Kidney glomerular epithelial cell (primary cell): ENCODE results near the gene ZFP36L1.
A peak's percentile ranks its signal among the peaks of the same experiment; 100 is the strongest.

Source experiments
- DNase-seq: peaks from one replicate; lab custom pipeline; 2025; lab: John Stamatoyannopoulos, UW

ZFP36L1 gene

GRCh38 chr14:68795597-68796417 is 2.9 kb upstream of the ZFP36L1 start:
- DNase-seq = peak; percentile 62

- DNase-seq = peak; percentile 52
These were observed 2.2 kb upstream of the ZFP36L1 start for GRCh38 chr14:68794851-68795596.

DNA sequence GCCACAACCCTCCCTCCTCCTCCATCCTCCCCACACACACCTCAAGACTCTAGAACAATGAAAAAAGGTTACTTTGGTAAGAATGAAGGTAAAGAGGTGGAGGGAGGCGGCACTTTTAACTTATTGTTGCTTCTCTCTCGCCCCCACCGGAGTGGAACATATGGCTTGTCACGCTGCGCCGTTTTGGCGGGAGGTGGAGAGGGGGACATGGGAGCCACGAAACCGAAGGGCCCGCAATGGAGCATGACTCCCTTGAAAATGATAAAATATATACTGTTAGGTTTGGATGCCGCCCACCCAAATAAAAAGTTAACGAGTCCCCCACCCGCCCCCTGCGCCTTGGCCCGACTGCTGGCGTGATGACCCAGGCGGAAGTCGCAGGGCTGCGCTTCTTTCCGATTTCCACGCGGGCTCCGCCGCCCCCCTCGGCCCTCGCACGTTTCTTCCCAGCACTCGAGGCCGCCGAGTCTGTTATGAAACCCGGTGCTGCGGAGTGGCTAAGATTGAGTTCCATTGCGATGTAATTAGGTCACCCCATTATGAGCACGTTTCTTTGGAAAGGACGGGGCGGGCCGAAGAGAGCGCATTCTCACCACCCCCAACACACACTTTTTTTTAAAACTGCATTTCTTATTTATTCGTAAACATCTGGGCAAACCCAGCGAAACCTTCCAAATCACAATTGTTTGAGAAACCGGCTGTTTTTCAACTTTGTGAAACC is 1.4 kb upstream of the ZFP36L1 start:
- DNase-seq = peak; percentile 71

DNA sequence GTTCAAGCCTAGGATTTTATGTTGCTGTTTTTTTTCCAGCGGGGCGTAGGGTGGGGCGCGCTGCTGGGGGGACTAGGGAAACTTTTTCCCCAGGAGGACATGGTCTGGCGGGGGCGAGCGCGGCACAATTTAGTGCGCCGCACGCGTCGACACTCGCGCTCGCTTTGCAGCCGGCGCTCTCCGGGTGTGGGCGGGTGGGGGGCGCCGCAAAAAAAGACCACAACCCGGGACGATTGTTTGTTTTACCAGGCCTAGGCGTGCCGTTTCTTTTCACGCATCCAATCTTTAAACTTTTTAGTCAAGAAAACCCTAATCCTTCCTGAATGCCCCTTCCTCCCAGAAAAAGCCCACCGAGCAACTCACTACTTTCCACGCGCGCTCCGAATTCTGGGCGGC is 865 bp upstream of the ZFP36L1 start:
- peak; percentile 68 for DNase-seq

GRCh38 chr14:68792678-68792978 is 239 bp downstream of the ZFP36L1 start:
- no peak for DNase-seq

GRCh38 chr14:68791902-68792677 is 777 bp downstream of the ZFP36L1 start:
- no peak for DNase-seq

DNA sequence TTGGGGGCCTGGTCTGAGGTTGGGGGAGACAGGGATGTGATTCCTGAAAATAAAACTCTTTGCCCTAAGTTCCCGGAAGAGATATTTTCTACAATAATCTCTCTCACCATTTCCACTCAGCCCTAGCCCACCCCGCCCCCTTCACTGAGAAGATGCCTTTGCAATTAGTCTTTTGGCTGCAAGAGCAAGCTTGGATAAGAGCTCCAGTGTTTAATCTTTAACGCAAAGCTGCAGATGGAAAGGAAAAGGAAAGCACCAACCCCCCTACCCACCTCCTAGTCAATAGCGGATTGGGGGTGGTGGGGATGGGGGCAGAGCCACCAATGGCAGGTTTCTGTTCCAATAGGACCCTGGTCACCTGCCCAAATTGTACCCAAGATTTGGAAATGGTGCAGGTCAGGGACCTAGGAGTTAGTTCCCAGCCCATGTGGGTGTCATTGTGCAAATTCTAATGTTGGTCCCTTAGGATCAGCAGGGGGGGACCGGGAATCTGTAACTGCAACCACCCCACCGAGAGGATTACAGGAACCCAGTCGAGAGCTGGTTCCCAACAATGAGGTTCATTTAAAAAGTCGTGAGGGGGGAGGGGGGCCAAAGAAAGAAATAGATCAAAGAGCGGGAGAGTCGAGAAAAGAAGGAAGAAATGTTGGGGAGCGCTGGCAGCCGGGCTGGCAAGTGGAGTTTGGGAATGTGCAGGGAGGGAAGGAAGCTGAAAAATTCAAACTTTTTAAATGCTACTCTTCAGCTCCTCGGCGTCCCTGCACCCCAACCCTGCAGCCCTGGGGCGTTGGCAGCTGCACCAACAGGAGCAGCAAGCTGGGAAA is 1.6 kb downstream of the ZFP36L1 start:
- DNase-seq = peak; percentile 53

DNA sequence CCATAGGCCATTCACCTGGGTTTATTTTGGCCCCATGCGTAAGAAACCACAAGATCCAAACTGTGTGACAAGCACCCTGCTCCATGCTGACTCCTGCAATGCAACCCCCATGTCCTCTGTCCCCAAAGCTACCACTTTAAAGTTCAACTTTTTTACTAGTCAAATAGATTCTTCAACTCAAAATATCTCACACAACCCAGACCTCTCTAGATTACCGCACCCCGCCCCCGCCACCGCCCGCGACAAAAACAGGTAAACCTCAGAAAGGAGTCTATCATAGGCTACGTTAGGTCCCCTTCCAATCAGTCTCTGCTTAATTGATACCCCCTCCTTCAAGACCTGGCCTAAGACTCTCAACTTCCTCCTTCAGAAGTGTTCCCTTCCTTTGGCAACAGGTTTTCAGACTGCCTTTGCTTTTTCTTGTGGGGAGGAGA is 2.2 kb downstream of the ZFP36L1 start:
- no peak for DNase-seq

DNA sequence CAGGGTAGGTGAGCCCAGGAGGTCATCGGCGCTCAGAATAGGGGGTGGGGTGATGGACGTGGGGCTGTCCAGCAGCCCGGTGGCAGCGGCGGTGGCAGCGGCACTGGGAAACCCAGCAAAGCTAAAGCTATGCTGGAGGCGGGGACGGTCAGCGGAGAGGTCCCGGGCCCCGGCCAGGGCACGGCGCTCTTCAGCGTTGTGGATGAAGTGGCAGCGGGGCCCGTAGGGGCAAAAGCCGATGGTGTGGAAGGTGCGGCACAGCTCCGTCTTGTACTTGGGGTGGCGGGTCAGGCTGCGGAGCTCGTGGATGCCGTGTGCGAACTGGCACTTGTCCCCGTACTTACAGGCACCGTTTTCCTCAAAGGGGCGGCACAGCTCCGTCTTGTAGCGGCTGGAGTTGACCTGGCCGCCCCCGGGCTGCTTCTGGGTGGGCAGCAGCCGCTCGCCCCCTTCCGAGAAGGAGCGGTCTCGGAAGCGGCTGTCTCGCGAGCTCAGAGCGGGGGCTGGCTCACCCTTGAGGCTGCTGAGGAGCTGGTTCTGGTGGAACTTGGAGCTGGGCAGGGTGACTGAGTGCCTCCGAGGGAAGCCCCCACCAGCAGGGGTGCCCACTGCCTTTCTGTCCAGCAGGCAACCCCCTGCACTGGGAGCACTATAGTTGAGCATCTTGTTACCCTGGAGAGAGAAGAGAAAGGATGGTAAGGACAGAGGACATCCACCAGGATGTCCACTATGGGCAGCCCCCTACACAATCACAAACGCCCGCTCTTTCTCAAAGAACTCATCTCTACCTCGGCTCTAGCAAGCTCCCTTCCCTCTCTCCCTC is 2.8 kb downstream of the ZFP36L1 start:
- no peak for DNase-seq

DNA sequence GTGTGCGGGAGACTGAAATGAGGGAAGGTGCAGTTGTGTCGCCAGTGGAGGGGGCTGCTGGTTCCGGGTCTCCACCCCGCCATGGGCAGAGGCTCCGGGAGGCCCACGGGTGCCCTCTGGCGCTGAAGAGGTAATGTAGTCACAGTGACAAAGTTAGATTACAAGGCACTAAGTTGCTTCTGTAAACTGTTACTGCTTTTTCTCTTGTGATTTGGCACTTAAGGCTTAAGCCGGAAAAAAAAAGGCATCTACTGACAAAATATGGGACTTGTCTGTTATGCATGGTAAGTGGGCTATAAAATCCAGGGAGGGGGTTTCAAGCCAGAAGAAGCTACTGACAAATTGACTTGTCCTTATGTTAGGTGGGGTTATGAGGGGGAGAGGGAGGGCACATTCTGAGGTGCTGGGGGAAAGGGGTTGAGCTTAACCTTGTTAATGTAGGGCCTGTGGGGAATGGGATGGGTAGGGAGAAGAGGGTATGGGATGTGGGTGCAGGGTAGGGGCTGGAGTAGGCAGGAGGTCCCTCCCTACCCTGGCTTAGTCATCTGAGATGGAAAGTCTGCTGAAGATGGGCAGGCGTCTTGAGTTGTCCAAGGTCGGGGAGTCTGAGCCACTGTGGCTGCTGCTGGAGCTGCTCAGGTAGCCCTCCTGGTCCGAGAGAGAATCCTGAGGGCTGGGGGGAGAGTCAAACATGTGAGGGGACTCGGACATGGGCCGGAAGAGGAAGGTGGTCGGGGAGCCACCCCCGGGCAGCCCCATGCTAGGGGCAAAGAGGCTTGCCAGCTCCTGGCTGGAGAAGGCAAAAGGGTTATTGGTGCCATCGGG is 3.7 kb downstream of the ZFP36L1 start:
- DNase-seq = peak; percentile 53

DNA sequence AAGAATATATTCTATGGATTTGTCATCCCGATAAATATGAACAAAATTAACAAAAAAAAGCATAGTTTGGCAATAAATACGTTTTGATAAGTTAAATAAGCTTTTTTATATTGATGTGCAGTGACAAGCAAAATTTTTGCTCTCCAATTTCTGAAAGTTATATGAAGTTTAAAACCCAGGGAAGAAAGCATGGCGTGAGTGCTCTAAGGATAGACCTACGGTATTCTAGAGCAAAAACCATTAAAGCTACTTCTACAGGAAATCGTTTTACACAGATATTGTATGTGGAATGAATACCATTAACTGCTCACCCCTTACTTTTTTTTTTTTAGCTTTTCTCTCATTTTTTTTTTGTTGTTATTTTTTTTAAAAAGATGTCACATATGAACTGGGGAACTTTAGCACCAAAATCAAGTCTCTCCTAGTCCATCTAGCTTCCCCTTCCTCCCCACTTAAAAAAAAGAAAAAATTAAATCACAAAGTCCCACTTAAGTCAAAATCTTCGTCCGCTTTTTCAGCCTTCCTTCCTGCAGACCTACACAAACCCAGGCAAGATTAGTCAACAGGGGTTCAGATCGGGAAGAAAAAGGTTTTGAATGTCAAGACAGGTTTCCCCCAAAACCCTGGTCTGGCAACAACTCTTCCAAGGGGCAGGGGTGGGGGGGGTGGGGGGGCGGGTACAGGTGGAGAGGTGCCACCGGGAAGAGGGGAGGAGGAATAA is 4.4 kb downstream of the ZFP36L1 start:
- no peak for DNase-seq

- no peak for DNase-seq
These were observed 5.5 kb downstream of the ZFP36L1 start for GRCh38 chr14:68787092-68787992.

DNA sequence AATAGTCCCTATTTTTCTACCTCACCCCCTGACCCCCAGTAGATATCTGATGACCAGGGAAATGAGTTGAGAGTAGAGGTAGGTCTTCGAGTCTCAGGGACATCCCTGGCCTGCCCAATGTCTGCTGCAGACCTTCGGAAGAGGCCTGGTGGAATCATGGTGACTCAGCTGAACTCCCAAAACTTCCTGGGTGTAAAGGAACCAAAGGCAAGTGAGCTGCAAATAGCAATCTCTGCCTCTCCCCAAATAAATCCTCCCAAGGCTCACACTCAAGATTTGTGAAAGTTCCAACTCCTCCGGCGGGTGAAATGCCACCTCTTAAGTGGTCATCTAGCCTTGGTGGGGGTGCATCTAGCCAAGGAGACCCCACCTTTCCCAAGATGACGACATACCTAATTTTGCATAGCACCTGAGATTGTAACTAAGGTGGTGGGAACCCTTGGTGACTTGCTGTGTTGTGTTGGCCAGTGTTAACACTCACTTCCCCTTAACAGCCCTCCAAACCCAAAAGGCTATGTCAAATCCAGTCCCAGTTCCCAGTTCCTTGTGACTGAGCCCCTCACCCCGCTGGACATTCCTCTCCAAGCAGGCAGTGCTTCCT is 6.3 kb downstream of the ZFP36L1 start:
- DNase-seq = peak; percentile 58

GRCh38 chr14:68785534-68786490 is 7.1 kb downstream of the ZFP36L1 start:
- DNase-seq = peak; percentile 71

DNA sequence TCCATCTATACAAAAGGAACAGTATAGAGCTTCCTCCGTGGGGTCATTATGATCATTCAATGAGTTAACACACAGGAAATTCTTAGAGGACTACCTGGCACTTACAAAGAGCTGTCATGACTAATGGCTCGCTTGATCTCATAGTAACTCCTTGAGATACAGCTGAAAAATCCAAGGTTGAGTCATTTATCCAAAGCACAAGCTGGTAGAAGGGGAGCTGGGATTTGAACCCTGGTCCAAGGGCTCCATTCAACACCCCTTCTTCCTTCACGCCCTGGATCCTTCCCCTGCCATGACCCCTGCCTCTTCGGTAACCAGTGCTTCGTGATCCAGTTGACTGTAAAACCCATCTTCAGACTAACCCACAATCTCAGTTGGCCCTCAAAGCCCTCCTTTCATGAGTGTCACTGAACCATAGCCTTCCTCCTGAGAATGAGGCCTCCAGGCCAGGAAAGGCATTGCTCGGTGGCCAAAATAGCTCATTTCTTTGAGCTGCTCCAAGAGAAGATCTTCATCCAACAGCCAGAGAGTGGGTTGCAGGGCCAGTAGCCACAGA is 7.8 kb downstream of the ZFP36L1 start:
- peak; percentile 92 for DNase-seq
